EL (cell line): ENCODE data around the gene ZNF512B.
"Not testable (repeated sequence)": the region's sequence is repeated elsewhere in the genome, so short reads cannot be mapped to it uniquely, and the experiment has no call there.

Source experiments
- DNase-seq: peaks from one replicate; pipeline ENCODE4 v3.0.0-alpha.2; 2016

Gene ZNF512B

GRCh38 chr20:63976980-63977738 is 7.4 kb upstream of the ZNF512B start:
- DNase-seq = no peak

- not testable (repeated sequence) for DNase-seq
Observed at GRCh38 chr20:63976511-63976910, 6.8 kb upstream of the ZNF512B start.

- DNase-seq = no peak
Observed at GRCh38 chr20:63974402-63975200, 4.9 kb upstream of the ZNF512B start.

GRCh38 chr20:63973636-63974401 is 4.1 kb upstream of the ZNF512B start:
- peak; percentile 82 for DNase-seq

GRCh38 chr20:63973160-63973479 is 3.4 kb upstream of the ZNF512B start:
- DNase-seq = no peak

- no peak for DNase-seq
Observed at GRCh38 chr20:63972312-63973159, 2.8 kb upstream of the ZNF512B start.

DNA sequence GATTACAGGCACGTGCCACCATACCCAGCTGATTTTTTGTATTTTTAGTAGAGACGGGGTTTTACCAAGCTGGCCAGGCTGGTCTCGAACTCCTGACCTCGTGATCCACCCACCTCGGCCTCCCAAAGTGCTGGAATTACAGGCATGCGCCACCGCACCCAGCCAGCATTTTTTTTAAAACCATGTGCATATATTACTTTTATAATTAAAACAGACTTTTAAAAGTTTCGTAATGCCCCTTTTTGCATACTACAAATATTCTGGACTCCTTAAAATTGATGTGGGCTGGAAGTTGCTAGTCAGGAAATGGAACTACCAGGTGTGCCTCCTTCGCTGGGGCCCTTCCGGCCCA is 2.2 kb upstream of the ZNF512B start:
- DNase-seq = not testable (repeated sequence)

DNA sequence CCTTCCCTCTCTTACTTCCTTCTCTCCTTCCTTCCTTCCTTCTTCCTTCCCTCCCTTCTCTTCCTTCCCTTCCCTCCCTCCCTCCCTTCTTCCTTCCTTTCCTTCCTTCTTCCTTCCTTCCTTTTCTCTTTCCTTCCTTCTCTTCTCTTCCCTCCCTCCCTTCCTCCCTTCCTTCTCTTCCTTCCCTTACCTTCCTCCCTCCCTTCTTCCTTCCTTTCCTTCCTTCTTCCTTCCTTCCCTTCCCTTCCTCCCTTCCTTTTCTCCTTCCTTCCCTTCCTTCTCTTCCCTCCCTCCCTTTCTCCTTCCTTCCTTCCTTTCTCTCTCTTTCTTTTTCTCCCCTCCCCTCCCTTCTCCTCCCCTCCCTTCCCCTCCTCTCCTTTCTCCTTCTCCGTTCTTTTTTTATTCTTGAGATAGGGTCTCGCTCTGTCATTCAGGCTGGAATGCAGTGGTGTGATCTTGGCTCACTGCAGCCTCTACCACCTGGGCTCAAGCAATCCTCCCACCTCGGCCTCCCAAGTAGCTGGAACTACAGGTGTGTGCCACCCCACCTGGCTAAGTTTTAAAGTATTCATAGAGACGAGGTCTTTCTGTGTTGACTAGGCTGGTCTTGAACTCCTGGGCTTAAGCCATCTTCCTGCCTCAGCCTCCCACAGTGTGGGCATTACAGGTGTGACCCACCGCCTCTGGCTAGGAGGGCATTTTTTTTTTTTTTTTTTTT is 1.1 kb upstream of the ZNF512B start:
- no peak for DNase-seq

- DNase-seq = no peak
Observed at GRCh38 chr20:63968928-63969760, 586 bp downstream of the ZNF512B start.

DNA sequence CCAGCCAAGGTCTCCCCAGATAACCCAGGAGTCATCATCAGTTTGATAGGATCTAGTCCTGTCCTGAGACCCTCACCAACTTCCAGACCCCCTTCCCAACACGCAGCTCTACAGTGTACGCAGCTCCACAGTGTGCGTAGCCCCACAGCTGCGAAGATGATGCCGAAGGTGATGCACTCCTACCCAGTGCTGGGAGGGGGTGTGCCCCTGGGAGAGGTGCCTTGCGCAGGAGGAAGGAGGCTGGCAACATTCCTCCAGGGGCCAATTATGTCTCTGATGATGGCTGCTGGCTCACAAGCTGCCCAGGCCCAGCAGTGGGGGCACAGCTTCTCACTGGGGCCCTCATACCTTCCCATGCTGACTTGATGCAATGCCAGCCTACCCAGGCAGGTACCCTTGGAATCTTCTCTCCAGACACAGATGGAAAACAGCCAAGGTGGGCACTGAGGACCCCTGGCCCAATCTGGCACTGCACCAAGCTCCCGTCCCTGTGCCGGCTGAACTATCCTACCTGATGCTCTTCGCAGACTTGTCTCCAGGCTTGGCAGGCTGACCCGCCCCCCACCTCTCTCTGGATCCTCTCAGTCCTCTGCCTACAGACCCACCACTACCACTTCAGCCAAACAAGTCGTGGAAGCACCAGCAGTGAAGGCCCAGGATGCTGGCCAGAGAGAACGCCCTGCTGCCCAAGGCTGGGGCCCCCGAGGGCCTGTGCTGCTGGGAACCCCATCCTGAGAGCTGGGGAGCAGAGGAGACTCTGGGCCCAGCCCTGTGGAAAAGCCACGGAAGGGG is 1.4 kb downstream of the ZNF512B start:
- DNase-seq = no peak

GRCh38 chr20:63967330-63968135 is 2.2 kb downstream of the ZNF512B start:
- no peak for DNase-seq

DNA sequence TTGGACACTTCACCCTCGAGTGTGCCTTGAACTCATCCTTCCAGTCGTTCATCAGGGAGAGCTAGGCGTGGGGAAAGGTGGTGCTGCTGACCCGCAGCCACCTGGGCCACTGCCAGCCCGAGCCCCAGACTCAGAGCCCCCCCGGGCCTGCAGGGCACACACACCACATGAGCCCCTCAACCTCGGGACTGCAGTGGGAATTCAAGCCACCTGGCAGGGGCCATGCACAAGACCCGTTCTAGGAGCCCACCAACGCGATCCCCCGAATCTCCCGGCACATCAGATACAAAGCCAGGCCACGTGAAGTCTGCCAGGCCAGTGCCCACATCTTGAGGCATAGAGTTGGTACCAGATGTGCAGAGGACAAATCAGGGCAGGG is 2.8 kb downstream of the ZNF512B start:
- DNase-seq = no peak

DNA sequence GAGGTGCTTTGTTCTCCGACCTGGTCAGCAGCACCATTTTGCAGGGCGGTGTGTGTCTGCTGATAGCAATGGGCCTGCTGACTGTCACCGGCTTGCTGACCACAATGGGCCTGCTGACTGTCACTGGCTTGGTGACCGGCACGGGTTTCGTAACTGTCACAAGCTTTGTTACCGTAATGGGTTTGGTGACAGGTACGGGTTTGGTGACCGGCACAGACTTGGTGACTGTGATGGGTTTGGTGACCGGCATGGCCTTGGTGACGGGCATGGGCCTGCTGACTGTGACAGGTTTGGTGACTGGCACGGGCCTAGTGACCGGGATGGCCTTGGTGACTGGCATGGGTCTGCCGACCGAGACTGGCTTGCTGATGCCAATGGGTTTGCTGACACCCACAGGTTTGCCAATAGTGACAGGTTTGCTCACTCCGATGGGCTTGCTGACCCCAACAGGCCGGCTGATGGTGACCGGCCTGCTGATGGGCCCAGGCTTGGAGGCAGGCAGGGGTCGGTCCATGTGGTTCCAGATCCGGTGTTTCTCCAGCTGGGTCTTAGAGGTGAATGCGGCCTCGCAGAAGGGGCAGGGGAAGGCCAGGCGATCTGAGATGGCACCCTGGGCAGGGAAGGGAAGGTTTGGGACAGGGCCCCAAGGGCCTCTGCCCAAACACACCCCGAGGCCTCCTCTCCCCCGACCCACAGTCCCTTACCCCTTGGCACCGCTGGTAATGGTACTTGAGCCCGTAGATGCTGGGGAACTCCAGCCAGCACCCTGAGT is 3.4 kb downstream of the ZNF512B start:
- DNase-seq = no peak

DNA sequence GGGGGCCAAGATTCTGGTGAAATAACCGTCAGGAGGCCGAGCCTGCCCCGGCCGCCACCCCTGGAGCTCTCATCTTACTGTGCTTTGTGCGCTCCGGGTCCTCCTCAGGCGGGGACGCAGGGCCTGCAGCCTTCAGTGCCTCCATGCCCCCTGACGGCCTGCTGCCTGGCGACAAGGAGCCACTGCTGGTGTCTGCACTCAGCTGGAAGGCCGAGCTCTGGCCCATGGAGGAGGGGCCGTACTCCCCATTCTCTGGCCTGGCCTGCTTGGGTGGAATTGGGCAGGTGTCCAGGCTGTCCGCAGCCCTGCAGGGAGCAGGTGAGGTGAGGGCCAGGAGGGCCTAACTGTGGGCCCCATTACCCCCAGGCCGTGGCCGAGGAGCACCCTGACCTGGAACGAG is 5.3 kb downstream of the ZNF512B start:
- no peak for DNase-seq

DNA sequence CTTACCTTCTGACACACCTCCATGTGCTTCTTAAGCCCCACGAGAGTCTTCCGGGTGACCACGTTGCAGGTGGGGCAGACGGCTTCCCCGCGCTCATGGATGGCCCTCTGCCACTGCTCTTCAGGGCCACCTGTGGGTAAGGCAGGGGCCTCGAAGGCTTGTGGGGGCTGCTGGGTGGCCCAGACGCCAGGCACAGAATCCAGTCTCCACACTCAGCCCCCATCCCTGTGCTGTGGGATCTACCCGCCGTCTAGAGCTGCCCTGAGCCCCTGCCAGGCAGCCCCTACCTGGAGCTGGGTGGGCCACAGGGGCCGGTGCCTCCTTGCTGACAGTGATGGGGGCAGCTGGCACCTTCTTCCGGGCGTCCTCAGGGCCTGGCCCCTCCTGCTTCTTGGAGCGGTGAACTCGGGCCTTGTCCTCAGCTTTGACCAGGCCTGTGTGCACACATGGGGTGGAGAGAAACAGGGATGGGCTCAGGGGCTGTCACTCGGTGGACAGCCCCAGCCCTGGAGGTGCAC is 5.9 kb downstream of the ZNF512B start:
- no peak for DNase-seq

- no peak for DNase-seq
Observed at GRCh38 chr20:63963348-63963741, 6.4 kb downstream of the ZNF512B start.

- DNase-seq = no peak
Observed at GRCh38 chr20:63962426-63963347, 7.0 kb downstream of the ZNF512B start.
